HG02610 (cell line): Measurements from ENCODE around the gene HIBCH.
"Not testable (repeated sequence)": the region's sequence is repeated elsewhere in the genome, so short reads cannot be mapped to it uniquely, and the experiment has no call there.

ENCODE experiments used
- ATAC-seq: cut with Tn5 transposase; IDR thresholded peaks from one replicate; pipeline ENCODE4 v1.9.1; 2021; ENCODE audit warnings: mild to moderate bottlenecking, moderate library complexity; ENCODE audit not compliant: unreplicated experiment

Gene HIBCH

DNA sequence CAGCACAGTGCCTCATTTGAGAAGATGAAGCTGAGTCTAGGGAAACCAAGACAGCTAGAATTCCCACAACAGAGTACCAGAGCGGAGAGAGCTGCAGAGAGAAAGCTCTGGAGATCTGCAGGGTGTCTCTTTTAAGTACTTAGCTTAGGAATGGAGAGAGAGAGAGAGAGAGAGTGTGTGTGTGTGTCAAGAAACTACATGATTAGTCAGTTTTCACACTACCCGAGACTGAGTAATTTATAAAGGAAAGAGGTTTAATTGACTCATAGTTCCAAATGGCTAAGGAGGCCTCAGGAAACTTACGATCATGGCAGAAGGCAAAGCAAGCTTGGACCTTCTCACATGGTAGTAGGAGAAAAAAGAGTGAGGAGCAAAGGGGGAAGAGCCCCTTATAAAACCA is 64.0 kb downstream of the HIBCH start:
- ATAC-seq: no peak

DNA sequence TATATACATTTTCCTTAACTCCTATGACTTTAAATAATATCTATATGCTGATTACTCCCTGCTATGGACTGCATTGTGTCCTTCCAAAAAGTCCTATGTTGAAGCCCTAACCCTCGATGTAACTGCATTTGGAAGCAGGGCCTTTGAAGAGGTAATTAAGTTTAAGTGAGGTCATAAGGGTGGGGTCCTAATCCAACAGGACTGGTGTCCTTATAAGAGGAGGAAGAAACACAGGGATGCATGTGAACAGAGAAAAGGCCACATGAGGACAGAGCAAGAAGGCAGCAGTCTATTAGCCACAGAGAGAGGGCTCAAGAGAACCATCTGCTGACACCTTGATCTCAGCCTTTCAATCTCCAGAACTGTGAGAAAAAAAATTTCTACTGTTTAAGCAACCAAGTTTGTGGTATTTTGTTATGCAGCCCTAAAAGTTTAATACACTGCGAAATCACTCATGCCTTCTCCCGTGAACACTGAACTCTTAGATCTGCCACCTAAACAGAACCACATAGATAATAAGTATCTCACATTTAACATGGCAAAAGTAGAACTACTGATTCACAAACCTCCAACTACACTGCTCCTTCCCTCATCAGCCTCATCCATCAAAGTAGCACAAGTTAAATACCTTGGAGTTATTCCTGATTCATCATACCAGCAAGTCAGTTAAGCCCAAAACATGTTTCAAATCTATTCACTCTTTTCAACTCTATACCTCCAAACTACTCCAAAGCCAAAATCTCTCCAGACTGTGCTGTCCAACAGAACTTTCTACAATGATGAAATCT is 65.4 kb downstream of the HIBCH start:
- no peak for ATAC-seq

DNA sequence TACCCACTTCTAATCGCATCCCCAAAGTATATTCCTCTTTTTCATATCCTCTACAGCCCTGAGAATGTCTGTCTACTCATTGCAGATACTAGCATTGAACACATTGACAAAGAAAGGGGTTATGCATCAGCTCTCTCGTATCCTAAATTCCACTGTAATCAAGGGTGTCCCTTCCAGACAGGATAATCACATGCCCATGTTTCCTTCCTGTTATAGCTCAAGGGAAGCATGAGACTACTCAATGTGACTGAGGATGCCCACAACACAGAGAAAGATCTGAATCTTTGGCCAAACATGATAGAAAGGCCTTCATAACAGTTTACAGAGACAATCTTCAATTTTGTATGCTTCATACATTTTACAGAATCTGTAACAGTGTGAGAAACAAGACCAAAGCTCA is 69.2 kb downstream of the HIBCH start:
- ATAC-seq: no peak

DNA sequence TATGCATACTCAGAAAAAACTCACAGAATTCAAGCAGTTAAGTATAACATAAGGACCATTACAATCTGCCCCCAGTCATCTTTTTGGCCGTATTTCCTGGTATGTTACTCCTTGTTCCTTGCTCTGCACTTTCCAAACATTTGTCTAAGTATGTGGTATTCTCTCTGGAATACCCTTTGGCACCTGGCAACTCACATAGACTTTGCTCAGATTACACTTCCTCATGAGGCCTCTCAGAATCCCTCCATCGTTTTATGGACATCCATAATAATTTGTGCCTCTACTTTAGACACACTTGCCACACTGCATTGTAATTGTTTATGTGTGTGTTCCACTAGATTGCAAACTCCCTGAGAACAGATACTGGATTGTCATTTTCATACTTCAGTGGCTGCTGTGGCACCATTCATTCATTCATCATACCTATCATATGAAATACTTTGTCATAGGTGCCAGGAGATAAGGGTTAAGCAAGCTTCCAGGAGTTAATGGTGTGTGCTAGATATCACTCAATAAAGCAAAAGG is 84.0 kb downstream of the HIBCH start:
- ATAC-seq: no peak

DNA sequence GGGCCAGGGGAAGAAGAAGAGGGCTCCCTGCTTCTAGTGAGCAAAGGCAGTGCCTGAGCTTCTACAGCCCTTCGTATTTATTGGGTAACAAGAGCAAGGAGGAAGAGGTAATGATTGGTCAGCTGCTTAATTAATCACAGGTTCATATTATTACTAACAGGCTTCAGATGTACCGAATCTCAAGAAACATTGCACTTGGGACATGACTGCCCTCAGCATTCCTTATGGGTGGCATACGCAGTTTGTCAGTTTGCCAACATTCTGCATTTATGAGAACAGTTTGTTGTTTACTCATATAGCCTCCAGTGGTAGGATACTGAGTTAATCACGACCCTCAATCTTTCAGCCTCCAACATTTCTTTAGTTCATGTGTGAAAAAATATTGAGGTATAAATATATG is 84.5 kb downstream of the HIBCH start:
- no peak for ATAC-seq

DNA sequence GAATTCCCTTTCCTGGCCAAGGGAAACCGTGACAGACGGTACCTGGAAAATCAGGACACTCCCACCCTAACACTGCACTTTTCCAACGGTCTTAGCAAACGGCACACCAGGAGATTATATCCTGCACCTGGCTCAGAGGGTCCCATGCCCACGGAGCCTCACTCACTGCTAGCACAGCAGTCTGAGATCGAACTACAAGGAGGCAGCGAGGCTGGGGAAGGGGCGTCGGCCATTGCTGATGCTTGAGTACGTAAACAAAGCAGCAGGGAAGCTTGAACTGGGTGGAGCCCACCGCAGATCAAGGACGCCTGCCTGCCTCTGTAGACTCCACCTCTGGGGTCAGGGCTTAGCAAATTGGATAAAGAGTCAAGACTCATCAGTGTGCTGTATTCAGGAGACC is 95.6 kb downstream of the HIBCH start:
- not testable (repeated sequence) for ATAC-seq

DNA sequence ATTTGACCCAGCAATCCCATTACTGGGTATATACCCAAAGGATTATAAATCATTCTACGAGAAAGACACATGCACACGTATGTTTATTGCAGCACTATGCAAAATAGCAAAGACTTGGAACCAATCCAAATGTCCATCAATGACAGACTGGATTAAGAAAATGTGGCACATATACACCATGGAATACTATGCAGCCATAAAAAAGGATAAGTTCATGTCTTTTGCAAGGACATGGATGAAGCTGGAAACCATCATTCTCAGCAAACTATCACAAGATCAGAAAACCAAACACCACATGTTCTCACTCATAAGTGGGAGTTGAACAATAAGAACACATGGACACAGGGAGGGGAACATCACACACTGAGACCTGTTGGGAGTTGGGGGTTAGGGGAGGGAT is 96.9 kb downstream of the HIBCH start:
- ATAC-seq: not testable (repeated sequence)

DNA sequence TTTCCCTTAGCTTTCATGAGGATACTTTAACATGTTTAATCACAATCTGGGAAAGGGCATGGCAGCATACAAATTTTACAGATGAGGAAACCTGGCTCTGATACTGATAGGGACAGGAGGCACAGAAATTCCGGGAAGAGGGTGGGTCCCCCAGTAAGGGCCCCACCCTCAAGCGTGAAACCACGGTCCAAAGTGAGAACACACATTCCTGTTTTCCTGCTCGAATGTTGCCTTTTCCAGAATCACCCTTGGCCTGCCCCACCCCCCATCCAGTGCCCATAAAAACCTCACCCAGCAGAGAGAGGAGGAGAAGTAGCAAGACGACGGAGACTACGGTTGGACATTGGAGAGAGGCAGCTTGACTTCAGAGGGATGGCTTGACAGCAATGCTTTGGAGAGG is 98.2 kb downstream of the HIBCH start:
- ATAC-seq: no peak

DNA sequence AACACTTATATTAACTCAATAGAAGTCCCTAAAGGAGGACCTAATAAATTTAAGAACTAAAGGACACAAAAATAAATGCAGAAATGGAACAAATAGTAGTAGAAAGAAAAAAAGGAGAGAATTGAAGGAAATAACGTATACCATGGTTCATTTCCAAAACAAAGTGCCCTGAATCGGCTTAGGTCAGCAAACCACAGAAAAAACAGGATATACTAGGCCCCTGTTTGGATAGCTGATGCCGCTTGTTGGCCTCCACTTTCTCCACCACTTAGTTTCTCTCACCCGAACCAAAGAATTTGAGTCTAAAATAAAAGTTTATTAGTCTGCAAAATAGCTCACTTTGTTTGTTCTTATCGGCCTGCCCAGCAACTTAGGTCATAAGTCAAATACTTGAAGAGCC is 100.4 kb downstream of the HIBCH start:
- no peak for ATAC-seq

DNA sequence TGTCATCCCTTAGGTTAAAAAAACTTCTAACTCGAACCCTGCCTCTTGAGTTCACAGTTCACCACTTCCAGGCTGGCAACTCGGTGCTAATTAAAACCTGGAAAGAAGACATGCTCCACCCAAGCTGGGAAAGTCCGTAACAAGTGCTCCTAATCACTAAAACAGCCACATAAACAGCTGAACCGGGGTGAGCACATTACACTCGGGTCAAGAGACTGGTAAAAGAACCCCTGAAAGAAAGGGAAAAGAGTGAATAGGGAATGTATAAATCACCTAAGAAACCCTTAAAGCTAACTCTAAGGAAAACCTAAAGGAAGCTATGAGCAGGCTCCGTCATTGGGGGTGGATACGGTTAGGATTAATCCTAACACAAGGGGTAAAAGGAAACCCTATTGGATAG is 102.0 kb downstream of the HIBCH start:
- ATAC-seq: no peak

DNA sequence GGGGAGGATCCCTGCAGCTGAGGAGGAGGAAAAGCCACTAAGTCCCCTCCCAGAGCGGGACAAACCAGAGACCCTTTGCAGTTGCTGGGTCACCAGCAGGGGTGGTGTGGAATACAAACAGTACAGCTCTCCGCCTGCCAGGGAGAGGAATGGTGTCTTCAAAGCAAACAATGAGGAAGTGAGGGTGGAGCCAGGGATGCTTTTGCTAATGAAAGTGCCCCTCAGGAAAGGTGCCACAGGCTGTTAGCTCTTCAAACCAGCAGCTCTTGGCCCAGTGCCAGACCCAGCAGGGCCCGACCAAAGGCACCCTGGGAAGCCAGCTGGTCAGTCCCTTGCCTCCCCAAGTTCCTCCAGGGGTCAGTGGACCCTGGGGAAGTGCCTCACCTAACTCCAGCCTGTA is 102.8 kb downstream of the HIBCH start:
- no peak for ATAC-seq

DNA sequence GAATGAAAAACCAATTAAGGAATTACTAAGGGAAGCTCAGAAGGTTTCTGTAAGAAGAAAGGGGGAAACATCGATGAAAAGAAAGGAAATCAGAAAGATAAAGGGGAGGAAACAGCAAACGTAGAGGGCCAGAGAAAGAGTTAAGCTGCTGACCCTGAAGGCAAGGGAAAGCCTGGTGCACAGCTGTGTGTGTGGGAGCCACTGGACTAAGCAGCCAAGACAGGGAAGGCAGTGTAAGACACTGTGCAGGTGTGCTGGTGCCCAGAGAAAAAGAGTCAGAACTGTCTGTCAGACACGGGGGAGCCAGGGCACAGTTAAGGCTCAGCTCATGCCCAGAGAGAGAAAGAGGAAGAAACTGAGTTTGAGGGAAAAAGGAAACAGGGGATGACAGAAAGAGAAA is 104.0 kb downstream of the HIBCH start:
- no peak for ATAC-seq

DNA sequence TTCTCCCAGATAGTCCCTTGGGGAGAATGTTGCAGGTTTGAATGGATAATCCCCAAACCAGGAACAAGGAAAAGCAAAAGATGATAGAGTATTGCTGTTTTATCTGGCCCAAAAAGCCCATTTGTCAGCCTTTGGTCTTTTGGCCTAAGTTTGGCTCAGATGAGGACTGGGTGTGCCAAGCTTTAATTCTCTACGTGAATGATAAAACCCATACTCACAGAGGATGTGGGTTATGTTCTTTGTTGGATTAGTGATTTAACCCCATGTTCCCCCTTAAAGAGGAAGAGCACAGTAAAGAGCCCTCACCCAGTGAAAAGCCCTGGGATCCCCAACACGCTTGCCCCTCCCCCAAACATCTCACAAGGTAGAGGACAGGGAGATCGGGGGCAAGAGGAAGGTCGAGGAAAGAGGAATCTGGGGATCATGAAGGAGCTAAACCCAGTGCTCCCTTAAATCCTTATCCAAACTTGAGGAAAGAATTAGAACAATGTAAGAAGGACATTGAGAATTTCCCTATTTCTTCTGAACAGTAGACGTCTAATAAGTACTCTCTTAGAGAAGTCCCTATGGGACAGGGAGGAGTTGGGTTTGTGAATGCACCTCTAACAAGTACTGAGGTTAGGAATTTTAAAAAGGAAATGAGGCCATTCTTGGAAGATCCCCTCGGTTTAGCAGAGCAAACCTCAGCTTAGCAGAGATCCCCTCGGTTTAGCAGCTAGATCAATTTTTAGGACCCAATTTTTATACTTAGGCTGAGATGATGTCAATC is 105.0 kb downstream of the HIBCH start:
- ATAC-seq: no peak

DNA sequence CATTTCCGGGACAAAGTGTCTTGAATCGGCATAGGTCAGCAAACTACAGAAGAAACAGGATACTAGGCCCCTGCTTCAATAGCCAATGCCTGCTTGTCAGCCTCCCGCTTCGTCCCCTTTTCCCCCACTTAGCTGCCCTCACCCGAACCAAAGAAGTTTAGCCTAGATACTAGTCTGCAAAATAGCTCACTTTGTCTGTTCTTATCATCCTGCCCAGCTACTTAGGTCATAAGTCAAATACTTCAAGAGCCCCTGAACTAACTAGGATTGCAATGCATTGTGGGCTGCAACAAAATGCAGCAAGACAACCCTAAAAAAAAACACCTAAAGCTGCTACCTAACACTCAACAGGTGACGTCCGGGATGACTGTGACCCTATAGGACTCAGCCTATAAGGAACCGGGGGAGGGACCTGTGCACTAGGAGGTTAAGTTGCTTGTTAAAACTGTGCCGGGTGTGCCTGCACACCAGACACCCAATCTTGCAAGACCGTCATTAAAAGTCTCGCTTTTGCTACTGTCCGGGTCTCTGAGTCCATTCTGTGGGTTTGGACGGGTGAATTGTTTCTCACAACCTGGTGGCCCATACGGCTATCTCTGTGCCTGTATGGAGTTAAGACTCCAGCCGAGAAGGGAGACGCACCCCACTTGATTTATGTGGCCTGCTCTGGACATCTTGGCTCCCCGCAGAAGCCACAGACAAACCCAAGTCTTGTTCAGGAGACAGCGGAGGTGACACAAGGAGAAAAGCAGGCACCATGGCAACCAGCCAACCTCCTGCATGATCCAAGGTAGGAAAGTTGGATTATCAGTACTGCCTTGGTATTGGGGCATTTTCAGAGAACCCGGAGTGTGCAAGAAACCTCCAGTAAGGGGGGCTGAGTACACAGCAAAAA is 105.9 kb downstream of the HIBCH start:
- ATAC-seq: no peak

DNA sequence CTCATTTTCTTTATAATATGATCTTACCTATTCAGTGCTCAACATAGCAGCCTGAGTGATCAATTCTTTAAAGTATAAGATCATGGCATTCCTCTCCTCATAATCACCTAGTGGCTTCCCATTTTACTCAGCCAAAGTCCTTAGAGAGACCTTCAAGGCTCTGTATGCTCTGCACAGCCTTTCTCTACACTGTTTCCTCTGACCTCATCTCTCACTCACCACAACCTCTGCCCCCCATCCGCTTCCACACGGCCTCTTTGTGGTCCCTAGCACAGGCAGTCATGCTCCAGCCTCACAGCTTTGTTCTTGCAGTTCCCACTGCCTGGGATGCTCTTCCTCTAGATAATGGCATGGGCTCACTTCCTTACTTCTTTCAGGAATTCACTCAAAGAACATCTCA is 109.2 kb downstream of the HIBCH start:
- no peak for ATAC-seq

DNA sequence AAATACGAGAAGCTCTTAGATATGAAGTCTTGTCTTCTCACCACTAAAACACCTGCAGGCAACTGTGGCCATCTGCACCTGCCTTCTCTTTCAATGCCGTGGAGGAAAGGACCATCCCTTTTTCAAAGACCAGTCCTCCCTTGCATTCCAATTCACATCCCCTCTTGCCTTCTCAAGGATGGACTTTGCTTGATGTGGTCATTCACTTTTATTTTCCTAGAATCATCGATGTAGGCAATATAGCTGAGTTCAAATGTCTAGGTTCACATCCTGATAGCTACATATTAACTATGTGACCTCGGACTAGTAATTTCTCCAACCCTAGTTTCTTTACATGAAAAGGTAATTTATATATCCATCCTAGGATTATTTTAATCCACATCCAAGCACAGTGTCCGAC is 110.1 kb downstream of the HIBCH start:
- no peak for ATAC-seq

DNA sequence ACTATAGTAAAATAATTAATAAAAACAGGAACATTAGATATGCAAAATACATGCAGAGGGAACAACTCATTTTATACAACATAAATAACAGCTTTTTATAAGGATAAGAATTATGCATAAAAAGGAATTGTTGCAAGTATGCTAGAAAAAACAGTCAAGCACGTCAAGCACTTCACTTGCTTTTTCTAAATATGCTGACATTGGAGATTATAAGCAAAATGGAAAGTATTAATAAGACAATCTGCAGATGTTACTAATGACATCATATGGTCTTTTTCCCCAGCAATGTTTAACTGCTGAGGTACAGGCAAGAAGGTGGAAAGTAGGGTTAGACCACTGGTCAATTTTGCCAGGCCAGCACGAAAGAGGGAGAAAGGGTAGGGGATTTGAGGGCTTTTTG is 111.7 kb downstream of the HIBCH start:
- no peak for ATAC-seq

DNA sequence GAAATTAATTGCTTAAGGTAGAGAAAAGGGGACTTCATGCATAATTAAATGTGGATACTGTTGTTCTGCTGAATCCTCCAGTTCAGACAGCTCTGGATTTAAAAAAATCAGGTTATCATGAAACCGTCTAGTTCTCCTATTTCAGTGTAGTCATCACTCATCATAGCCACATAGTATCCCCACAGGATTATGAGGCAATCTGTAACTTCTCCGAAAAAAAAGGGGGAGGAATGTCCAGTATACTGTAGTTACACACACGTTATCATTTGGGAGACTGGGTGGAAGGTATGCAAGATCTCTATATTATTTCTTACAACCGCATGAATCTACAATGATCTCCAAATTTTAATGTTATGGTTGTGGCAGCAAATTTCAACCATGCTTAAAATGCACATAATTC is 114.0 kb downstream of the HIBCH start:
- ATAC-seq: no peak

DNA sequence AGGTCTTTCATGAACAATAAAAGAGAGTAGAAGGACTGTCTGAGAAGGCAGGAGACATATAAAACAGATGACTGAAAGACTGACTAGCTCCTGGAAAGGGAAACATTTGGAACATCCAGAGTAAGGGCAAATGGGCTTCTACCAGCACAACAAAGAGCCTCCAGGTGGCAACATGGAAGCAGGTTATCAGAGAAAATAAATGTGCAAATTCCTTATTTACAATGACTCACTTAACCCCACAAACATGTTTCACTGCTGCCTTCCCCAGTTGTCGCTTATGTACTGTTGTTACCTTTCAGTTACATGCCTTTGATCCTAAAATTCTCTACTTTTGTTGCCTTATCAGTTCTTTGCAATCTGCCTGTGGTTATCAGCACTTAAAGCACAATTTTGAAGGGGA is 117.0 kb downstream of the HIBCH start:
- no peak for ATAC-seq

DNA sequence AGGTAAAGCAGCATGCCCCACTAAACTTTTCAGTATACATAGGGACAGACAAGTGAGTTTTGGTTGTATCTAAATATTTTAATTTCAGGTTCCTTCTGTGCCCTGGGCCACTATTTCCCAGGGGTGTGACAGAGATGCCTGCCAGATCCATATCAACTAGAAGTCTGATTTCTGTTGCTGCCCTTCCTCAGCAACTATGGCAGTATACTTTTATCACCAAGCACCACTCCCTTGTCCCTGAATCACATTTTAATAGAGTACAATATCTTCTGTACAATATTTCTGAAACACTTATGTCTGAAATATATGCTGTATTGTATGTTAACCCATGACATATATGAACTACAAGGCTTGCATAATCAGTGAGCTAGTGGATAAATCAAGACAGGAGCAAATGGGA is 117.6 kb downstream of the HIBCH start:
- no peak for ATAC-seq

DNA sequence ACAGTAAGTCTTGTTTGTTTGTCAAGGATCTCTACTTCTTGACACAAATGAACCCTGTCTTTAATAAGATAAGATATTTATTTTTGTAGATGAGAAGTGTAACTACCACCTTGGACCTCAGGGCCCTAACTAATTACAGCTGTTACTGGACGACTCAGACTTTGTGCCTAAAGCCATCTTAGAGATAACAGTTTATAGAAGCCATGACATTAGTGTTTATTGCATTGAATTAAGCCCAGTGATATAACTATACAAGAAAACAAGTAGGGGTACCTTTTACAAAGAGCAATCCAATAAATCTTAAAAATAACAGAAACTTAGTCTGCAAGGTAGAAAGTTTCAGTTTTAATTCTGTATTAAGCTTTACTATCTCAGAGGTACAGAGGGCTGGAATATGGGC is 119.0 kb downstream of the HIBCH start:
- ATAC-seq: no peak
